Measurements from ENCODE around the gene PRRC2A.

DNA sequence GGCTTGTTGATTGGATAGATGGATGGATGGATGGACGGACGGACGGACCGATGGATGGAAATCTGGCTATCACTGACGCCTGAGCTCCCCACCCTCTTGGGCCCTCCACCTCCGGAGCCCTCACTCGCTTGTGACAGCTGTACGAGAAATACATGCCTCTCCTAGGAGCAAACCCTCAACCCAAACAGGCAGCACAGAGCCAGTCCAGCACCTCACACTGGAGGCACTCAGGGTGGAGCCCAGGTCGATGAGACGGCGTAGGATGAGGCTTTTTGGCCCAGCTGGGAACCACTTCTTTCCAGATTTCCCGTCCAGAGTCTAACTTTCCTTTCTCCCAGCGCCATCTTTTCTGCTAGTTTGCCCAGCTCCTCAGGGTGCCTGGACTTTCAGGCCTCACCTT lies 63.1 kb downstream of the PRRC2A start:
- TF ChIP-seq POLR2A (IDR thresholded peaks at IDR 0.05), result no peak
- no peak for TF ChIP-seq CTCF (IDR thresholded peaks at IDR 0.05)
